Smooth muscle cell (in vitro differentiated cells): Measurements from ENCODE around the gene KCNQ1. TPM values are rescaled to one million over a fixed set of nuclear protein-coding genes. Genes with fewer than 3 reads are reported as not detected.

Source experiments
- DNase-seq: peaks from one replicate; lab custom pipeline; 2025; ENCODE audit not compliant: unreplicated experiment; lab: John Stamatoyannopoulos, UW
- H2AFZ ChIP-seq: fragments of 200-600 bp; sonication (generic); 2 replicates; pipeline ENCODE4 v1.6.0; 2016; ENCODE audit warnings: antibody characterized with exemption, low read depth, mild to moderate bottlenecking
- H3F3A ChIP-seq: fragments of 200-600 bp; sonication (generic); 2 replicates; pipeline ENCODE4 v1.6.0; 2017; ENCODE audit warnings: antibody characterized with exemption, low read depth
- H3K27ac ChIP-seq: fragments of 200-600 bp; sonication (generic); 2 replicates; pipeline ENCODE4 v1.5.1; 2016; ENCODE audit warnings: low read depth, mild to moderate bottlenecking
- H3K27me3 ChIP-seq: fragments of 200-600 bp; sonication (generic); 2 replicates; pipeline ENCODE4 v1.6.1; 2016; ENCODE audit warnings: low read depth, mild to moderate bottlenecking
- H3K36me3 ChIP-seq: fragments of 200-600 bp; sonication (generic); 2 replicates; pipeline ENCODE4 v1.5.1; 2016; ENCODE audit warnings: low read depth
- H3K4me1 ChIP-seq: fragments of 200-600 bp; sonication (generic); 2 replicates; pipeline ENCODE4 v1.5.1; 2016; ENCODE audit warnings: low read depth
- H3K4me2 ChIP-seq: fragments of 200-600 bp; sonication (generic); 2 replicates; pipeline ENCODE4 v1.6.0; 2016; ENCODE audit warnings: mild to moderate bottlenecking
- H3K4me3 ChIP-seq: fragments of 200-600 bp; sonication (generic); 2 replicates; pipeline ENCODE4 v1.5.1; 2016; ENCODE audit warnings: mild to moderate bottlenecking
- H3K79me2 ChIP-seq: fragments of 200-600 bp; sonication (generic); 2 replicates; pipeline ENCODE4 v1.6.0; 2016; ENCODE audit warnings: low read depth, mild to moderate bottlenecking
- H3K9ac ChIP-seq: fragments of 200-600 bp; sonication (generic); 2 replicates; pipeline ENCODE4 v1.6.0; 2016; ENCODE audit warnings: low read depth
- H3K9me3 ChIP-seq: fragments of 200-600 bp; sonication (generic); replicated peaks from 2 replicates; pipeline ENCODE4 v1.5.1; 2016; ENCODE audit warnings: low read depth
- H4K20me1 ChIP-seq: fragments of 200-600 bp; sonication (generic); 2 replicates; pipeline ENCODE4 v1.6.0; 2016; ENCODE audit warnings: low read depth
- CTCF ChIP-seq: fragments of 200-600 bp; sonication (generic); IDR thresholded peaks from 2 replicates; pipeline ENCODE4 v1.5.1; 2017; ENCODE audit warnings: borderline replicate concordance, mild to moderate bottlenecking, antibody characterized with exemption; ENCODE audit not compliant: insufficient read depth, poor library complexity, severe bottlenecking
- WGBS: methylation state at CpG from one replicate; pipeline ENCODE4 v1.1.7; 2016; ENCODE audit warnings: low lambda C conversion rate; 5-methylcytosine and 5-hydroxymethylcytosine counted together
- polyA plus RNA-seq: library from polyadenylated mRNA; unstranded; fragments of >200 nt; fragmentation: Nextera tagmentation; extraction: Ambion mirVana; gene quantifications from 2 replicates; pipeline ENCODE4 v1.2.1, GENCODE V29; 2016
- total RNA-seq: library from RNA; depleted of rRNA; stranded (reverse); fragments of >200 nt; gene quantifications from 2 replicates; pipeline ENCODE4 v1.2.3, GENCODE V29; 2014

The KCNQ1 gene
- total and polyA plus RNA-seq, 2 experiments from 2014 or later: 1.3 to 2.3 TPM

- no peaks in the 10 kb centered on the region for H3K36me3 ChIP-seq
- no peak for DNase-seq
- WGBS: 95% methylated on average over 20 of the region's 20 CpGs
Observed at GRCh38 chr11:2760196-2760871, 315.5 kb downstream of the KCNQ1 start.

GRCh38 chr11:2761131-2762030, 316.6 kb downstream of the KCNQ1 start:
- no peak for TF ChIP-seq CTCF
- Histone ChIP-seq H3K9me3 (no peaks in the 10 kb centered on the region), H3K27ac (no peak overlapping the region), H3K4me2 (no peak overlapping the region), H3K9ac (no peak overlapping the region), H3F3A (no peaks in the 10 kb centered on the region), H3K36me3 (no peaks in the 10 kb centered on the region), H2AFZ (no peak overlapping the region), H3K27me3 (no peaks in the 10 kb centered on the region), H3K4me1 (no peaks in the 10 kb centered on the region), H3K79me2 (no peaks in the 10 kb centered on the region), H3K4me3 (no peak overlapping the region), H4K20me1 (no peaks in the 10 kb centered on the region)
- DNase-seq: no peak
- 97% methylated on average over 33 of the region's 33 CpGs for WGBS

More at GRCh38 chr11:2760196-2760871, 315.5 kb downstream of the KCNQ1 start:
- no peak for TF ChIP-seq CTCF
- H3K9ac ChIP-seq: no peak overlapping the region
- no peaks in the 10 kb centered on the region for H3K4me1 ChIP-seq
- H3F3A ChIP-seq: no peaks in the 10 kb centered on the region
- no peak overlapping the region for H2AFZ ChIP-seq
- H3K27ac ChIP-seq: no peak overlapping the region
- H3K9me3 ChIP-seq: no peaks in the 10 kb centered on the region
- no peaks in the 10 kb centered on the region for H4K20me1 ChIP-seq
- no peak overlapping the region for H3K4me3 ChIP-seq
- H3K79me2 ChIP-seq: no peaks in the 10 kb centered on the region
- H3K27me3 ChIP-seq: no peaks in the 10 kb centered on the region
- H3K4me2 ChIP-seq: no peak overlapping the region

GRCh38 chr11:2762031-2762380, 317.2 kb downstream of the KCNQ1 start:
- Histone ChIP-seq H3K4me2 (no peak overlapping the region), H3K9ac (no peak overlapping the region), H4K20me1 (no peaks in the 10 kb centered on the region), H3K4me3 (no peak overlapping the region), H3F3A (no peaks in the 10 kb centered on the region), H3K79me2 (no peaks in the 10 kb centered on the region), H3K36me3 (no peaks in the 10 kb centered on the region), H3K27me3 (no peaks in the 10 kb centered on the region), H3K9me3 (no peaks in the 10 kb centered on the region), H3K27ac (no peak overlapping the region), H2AFZ (no peak overlapping the region), H3K4me1 (no peaks in the 10 kb centered on the region)
- no peak for DNase-seq
- 93% methylated on average over 10 of the region's 10 CpGs for WGBS
- no peak for TF ChIP-seq CTCF
